HEK293 (cell line): ENCODE data around the gene MIA3.

Experiments
- FEZF1 ChIP-seq: fragments of 450-650 bp; formaldehyde crosslinking; IDR thresholded peaks from 2 replicates; pipeline ENCODE4 v1.5.1; 2016; ENCODE audit warnings: missing biosample characterization, missing genetic modification characterization
- HOXC10 ChIP-seq: sonication (generic); formaldehyde crosslinking; IDR thresholded peaks from 2 replicates; pipeline ENCODE4 v1.8.1; 2023; ENCODE audit warnings: mild to moderate bottlenecking, missing genetic modification reagents
- HOXD13 ChIP-seq: sonication (generic); formaldehyde crosslinking; IDR thresholded peaks from 2 replicates; pipeline ENCODE4 v1.8.0; 2022; ENCODE audit warnings: missing genetic modification reagents, borderline replicate concordance
- KLF1 ChIP-seq: fragments of 450-650 bp; formaldehyde crosslinking; IDR thresholded peaks from 2 replicates; pipeline ENCODE4 v1.5.1; 2016; ENCODE audit warnings: missing biosample characterization, missing genetic modification characterization
- MZF1 ChIP-seq: fragments of 450-650 bp; formaldehyde crosslinking; IDR thresholded peaks from 2 replicates; pipeline ENCODE4 v1.5.1; 2017; ENCODE audit warnings: missing biosample characterization, missing genetic modification characterization, borderline replicate concordance
- OVOL3 ChIP-seq: fragments of 450-650 bp; formaldehyde crosslinking; IDR thresholded peaks from 2 replicates; pipeline ENCODE4 v1.5.1; 2016; ENCODE audit warnings: missing biosample characterization, missing genetic modification characterization
- REPIN1 ChIP-seq: fragments of 450-650 bp; formaldehyde crosslinking; IDR thresholded peaks from 2 replicates; pipeline ENCODE4 v1.5.1; 2017; ENCODE audit warnings: missing biosample characterization, missing genetic modification characterization, low read depth
- TCF7L2 ChIP-seq: IDR thresholded peaks from 2 replicates; pipeline ENCODE4 v1.6.1; 2011; ENCODE audit warnings: low read depth, mild to moderate bottlenecking, inconsistent platforms, low read length, moderate library complexity, borderline replicate concordance
- ZBTB11 ChIP-seq: fragments of 450-650 bp; formaldehyde crosslinking; conservative IDR thresholded peaks from 2 replicates; pipeline ENCODE4 v1.5.1; 2016; ENCODE audit warnings: low read depth, missing biosample characterization, missing genetic modification characterization
- ZBTB17 ChIP-seq: fragments of 450-650 bp; formaldehyde crosslinking; IDR thresholded peaks from 2 replicates; pipeline ENCODE4 v1.5.1; 2016; ENCODE audit warnings: missing biosample characterization, missing genetic modification characterization
- ZFHX2 ChIP-seq: fragments of 450-650 bp; formaldehyde crosslinking; conservative IDR thresholded peaks from 2 replicates; pipeline ENCODE4 v1.5.1; 2016; ENCODE audit warnings: missing biosample characterization, missing genetic modification characterization
- ZFP3 ChIP-seq: fragments of 450-650 bp; formaldehyde crosslinking; IDR thresholded peaks from 2 replicates; pipeline ENCODE4 v1.5.1; 2016; ENCODE audit warnings: low read depth, missing biosample characterization, missing genetic modification characterization
- ZFP37 ChIP-seq: fragments of 450-650 bp; formaldehyde crosslinking; IDR thresholded peaks from 2 replicates; pipeline ENCODE4 v1.5.1; 2016; ENCODE audit warnings: missing biosample characterization, missing genetic modification characterization
- ZIC2 ChIP-seq: fragments of 450-650 bp; formaldehyde crosslinking; IDR thresholded peaks from 2 replicates; pipeline ENCODE4 v1.5.1; 2016; ENCODE audit warnings: missing biosample characterization, missing genetic modification characterization
- ZNF121 ChIP-seq: fragments of 450-650 bp; formaldehyde crosslinking; IDR thresholded peaks from 2 replicates; pipeline ENCODE4 v1.5.1; 2016; ENCODE audit warnings: missing biosample characterization, missing genetic modification characterization
- ZNF169 ChIP-seq: fragments of 450-650 bp; formaldehyde crosslinking; IDR thresholded peaks from 2 replicates; pipeline ENCODE4 v1.5.1; 2016; ENCODE audit warnings: missing biosample characterization, missing genetic modification characterization
- ZNF19 ChIP-seq: fragments of 450-650 bp; formaldehyde crosslinking; IDR thresholded peaks from 2 replicates; pipeline ENCODE4; 2016; ENCODE audit warnings: missing biosample characterization, missing genetic modification characterization, low read depth
- ZNF311 ChIP-seq: fragments of 450-650 bp; formaldehyde crosslinking; IDR thresholded peaks from 2 replicates; pipeline ENCODE4 v1.5.1; 2017; ENCODE audit warnings: missing biosample characterization, missing genetic modification characterization, borderline replicate concordance
- ZNF366 ChIP-seq: fragments of 450-650 bp; formaldehyde crosslinking; conservative IDR thresholded peaks from 2 replicates; pipeline ENCODE4 v1.5.1; 2016; ENCODE audit warnings: missing biosample characterization, missing genetic modification characterization
- ZNF48 ChIP-seq: fragments of 450-650 bp; formaldehyde crosslinking; IDR thresholded peaks from 2 replicates; pipeline ENCODE4 v1.5.1; 2016; ENCODE audit warnings: missing biosample characterization, missing genetic modification characterization
- ZNF596 ChIP-seq: fragments of 450-650 bp; IDR thresholded peaks from 2 replicates; pipeline ENCODE4 v1.5.0; 2018; ENCODE audit warnings: missing biosample characterization, mild to moderate bottlenecking, missing genetic modification characterization, moderate library complexity
- ZNF610 ChIP-seq: fragments of 450-650 bp; formaldehyde crosslinking; IDR thresholded peaks from 2 replicates; pipeline ENCODE4 v1.5.1; 2016; ENCODE audit warnings: missing biosample characterization, missing genetic modification characterization, borderline replicate concordance
- ZNF654 ChIP-seq: fragments of 450-650 bp; formaldehyde crosslinking; IDR thresholded peaks from 2 replicates; pipeline ENCODE4 v1.5.1; 2016; ENCODE audit warnings: low read depth, missing biosample characterization, missing genetic modification characterization
- ZNF658 ChIP-seq: fragments of 450-650 bp; formaldehyde crosslinking; IDR thresholded peaks from 2 replicates; pipeline ENCODE4; 2016; ENCODE audit warnings: missing biosample characterization, missing genetic modification characterization
- ZNF664 ChIP-seq: fragments of 450-650 bp; formaldehyde crosslinking; IDR thresholded peaks from 2 replicates; pipeline ENCODE4 v1.5.1; 2016; ENCODE audit warnings: missing biosample characterization, missing genetic modification characterization
- ZNF692 ChIP-seq: fragments of 450-650 bp; formaldehyde crosslinking; IDR thresholded peaks from 2 replicates; pipeline ENCODE4 v1.5.1; 2016; ENCODE audit warnings: missing biosample characterization, missing genetic modification characterization
- ZNF701 ChIP-seq: fragments of 450-650 bp; formaldehyde crosslinking; IDR thresholded peaks from 2 replicates; pipeline ENCODE4 v1.5.1; 2016; ENCODE audit warnings: missing biosample characterization, missing genetic modification characterization
- ZNF707 ChIP-seq: fragments of 450-650 bp; formaldehyde crosslinking; IDR thresholded peaks from 2 replicates; pipeline ENCODE4 v1.5.1; 2016; ENCODE audit warnings: missing biosample characterization, missing genetic modification characterization
- ZNF776 ChIP-seq: fragments of 450-650 bp; formaldehyde crosslinking; IDR thresholded peaks from 2 replicates; pipeline ENCODE4 v1.5.0; 2017; ENCODE audit warnings: missing biosample characterization, missing genetic modification characterization, borderline replicate concordance
- ZNF830 ChIP-seq: fragments of 450-650 bp; IDR thresholded peaks from 2 replicates; pipeline ENCODE4 v1.5.0; 2018; ENCODE audit warnings: missing biosample characterization, missing genetic modification characterization, low read depth, mild to moderate bottlenecking, moderate library complexity
- ZSCAN30 ChIP-seq: fragments of 450-650 bp; IDR thresholded peaks from 2 replicates; pipeline ENCODE4 v1.5.1; 2018; ENCODE audit warnings: missing biosample characterization, mild to moderate bottlenecking, missing genetic modification characterization, moderate library complexity
- ZSCAN5A ChIP-seq: fragments of 450-650 bp; formaldehyde crosslinking; IDR thresholded peaks from 2 replicates; pipeline ENCODE4 v1.5.1; 2016; ENCODE audit warnings: missing biosample characterization, missing genetic modification characterization
- TF ChIP-seq, protein P1 (sequence below): fragments of 450-650 bp; formaldehyde crosslinking; IDR thresholded peaks from 2 replicates; pipeline ENCODE4 v1.5.1; 2017; ENCODE audit warnings: missing biosample characterization, missing genetic modification characterization

MIA3 gene

DNA sequence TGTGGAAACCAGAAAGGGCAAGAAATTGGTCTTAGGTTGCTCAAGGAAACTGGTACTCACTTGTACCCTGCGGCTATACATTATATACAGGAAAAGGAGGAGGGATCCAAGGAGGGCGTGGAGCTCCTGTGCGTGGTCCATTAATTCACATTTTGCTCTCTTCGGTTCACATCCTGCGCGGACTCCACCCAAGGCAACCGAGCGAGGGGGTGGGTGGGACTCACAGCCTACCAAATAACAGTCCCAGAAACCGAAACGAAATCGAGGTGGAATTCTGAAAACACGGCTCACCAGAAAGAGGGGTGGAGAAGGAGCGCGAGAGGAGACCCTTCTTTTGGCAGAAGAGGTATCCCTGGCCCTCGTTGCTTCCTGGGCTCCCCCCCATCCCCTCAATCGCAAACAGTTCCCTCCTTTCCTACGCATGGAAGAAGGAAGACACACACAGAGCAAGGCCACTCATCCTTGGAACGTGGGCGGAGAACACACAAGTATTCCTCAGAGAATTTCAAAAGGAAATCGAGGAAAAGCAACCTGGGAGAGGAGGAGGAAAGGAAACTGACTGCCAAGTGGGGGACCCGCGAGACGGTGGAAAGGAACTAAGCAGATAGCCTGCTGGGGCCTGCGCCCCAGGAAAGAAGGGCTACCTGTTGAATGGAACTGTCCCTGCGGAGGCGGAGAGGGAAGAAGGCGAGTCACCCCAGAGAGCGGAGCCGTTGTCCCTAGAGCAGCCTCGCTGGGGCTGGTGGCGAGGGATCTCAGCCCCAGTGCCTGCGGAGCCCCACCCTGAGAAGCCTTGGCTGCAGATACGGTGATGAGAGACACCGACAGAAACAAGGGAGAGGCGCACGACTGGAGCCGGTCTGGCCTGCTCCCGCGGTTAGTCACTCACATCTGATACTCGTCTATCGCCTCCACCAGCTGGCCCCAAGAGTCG lies 93.7 kb downstream of the MIA3 start (continued):
- TF ChIP-seq ZSCAN30 (no peak; the same call in 1 of the 2 replicates), HOXC10 (CRISPR knock-in tag) (no peak), ZSCAN5A (tag by site-specific recombination) (no peak), ZBTB11 (tag by site-specific recombination) (0 out of 2 replicates have a peak, but pooled peaks have one; percentile 16), MZF1 (tag by site-specific recombination) (0 out of 2 replicates have a peak, but pooled peaks have one; percentile 33), ZNF664 (no peak), ZFHX2 (tag by site-specific recombination) (peak; percentile 87), ZBTB17 (peak; percentile 76), ZNF366 (tag by site-specific recombination) (peak; percentile 83), TCF7L2 (no peak), ZNF596 (tag by site-specific recombination) (no peak), ZNF701 (tag by site-specific recombination) (no peak), ZNF121 (no peak), ZNF776 (no peak), ZNF707 (tag by site-specific recombination) (no peak), ZNF658 (no peak), ZNF610 (tag by site-specific recombination) (no peak), ZIC2 (peak; percentile 41), ZNF830 (tag by site-specific recombination) (no peak), ZNF311 (tag by site-specific recombination) (no peak), FEZF1 (tag by site-specific recombination) (no peak), ZNF692 (no peak), ZFP3 (no peak), HOXD13 (CRISPR knock-in tag) (no peak), ZNF169 (tag by site-specific recombination) (no peak), ZNF48 (tag by site-specific recombination) (no peak), ZFP37 (tag by site-specific recombination) (no peak), ZNF19 (tag by site-specific recombination) (no peak), KLF1 (tag by site-specific recombination) (peak; percentile 47), REPIN1 (no peak), OVOL3 (no peak), ZNF654 (tag by site-specific recombination) (no peak)
- TF ChIP-seq, protein P1, sequence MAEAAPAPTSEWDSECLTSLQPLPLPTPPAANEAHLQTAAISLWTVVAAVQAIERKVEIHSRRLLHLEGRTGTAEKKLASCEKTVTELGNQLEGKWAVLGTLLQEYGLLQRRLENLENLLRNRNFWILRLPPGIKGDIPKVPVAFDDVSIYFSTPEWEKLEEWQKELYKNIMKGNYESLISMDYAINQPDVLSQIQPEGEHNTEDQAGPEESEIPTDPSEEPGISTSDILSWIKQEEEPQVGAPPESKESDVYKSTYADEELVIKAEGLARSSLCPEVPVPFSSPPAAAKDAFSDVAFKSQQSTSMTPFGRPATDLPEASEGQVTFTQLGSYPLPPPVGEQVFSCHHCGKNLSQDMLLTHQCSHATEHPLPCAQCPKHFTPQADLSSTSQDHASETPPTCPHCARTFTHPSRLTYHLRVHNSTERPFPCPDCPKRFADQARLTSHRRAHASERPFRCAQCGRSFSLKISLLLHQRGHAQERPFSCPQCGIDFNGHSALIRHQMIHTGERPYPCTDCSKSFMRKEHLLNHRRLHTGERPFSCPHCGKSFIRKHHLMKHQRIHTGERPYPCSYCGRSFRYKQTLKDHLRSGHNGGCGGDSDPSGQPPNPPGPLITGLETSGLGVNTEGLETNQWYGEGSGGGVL, result no peak
